Left ventricle myocardium inferior (tissue), 1 donor: ENCODE data around the gene ARHGEF10L. TPM values are rescaled to one million over a fixed set of nuclear protein-coding genes. Genes with fewer than 3 reads are reported as not detected.

Experiments used
- DNase-seq: peaks from one replicate; pipeline ENCODE4 v3.0.0-alpha.2; 2020
- H3K27ac ChIP-seq: fragments of 200-600 bp; replicated peaks from 2 replicates; pipeline ENCODE4 v1.8.0; 2021
- H3K27me3 ChIP-seq: fragments of 200-600 bp; 2 replicates; pipeline ENCODE4 v1.8.0; 2021; ENCODE audit warnings: low read depth
- H3K36me3 ChIP-seq: fragments of 200-600 bp; 2 replicates; pipeline ENCODE4 v1.8.0; 2021
- H3K4me1 ChIP-seq: fragments of 200-600 bp; 2 replicates; pipeline ENCODE4 v1.8.0; 2021
- H3K4me3 ChIP-seq: fragments of 200-600 bp; 2 replicates; pipeline ENCODE4 v1.8.0; 2021; ENCODE audit warnings: mild to moderate bottlenecking, moderate library complexity
- H3K9me3 ChIP-seq: fragments of 200-600 bp; replicated peaks from 2 replicates; pipeline ENCODE4 v1.8.0; 2021
- CTCF ChIP-seq: fragments of 200-600 bp; IDR thresholded peaks from 2 replicates; pipeline ENCODE4 v1.8.0; 2021; ENCODE audit warnings: antibody characterized with exemption, mild to moderate bottlenecking, borderline replicate concordance
- intact Hi-C: fragments of 100-400 bp; cut with micrococcal nuclease; formaldehyde crosslinking; loops from one replicate; pipeline ENCODE4 v1.11.0; 2022
- total RNA-seq: library from RNA; stranded (reverse); fragmentation: NEBNext Ultra II Directional; extraction: Animal tissue kit (Norgen Biotek cat#: 25700); gene quantifications from one replicate; pipeline ENCODE4 v1.2.1, GENCODE V29; 2021
- donor health status: DM: no; HTN: yes; CAD: no; lungs with severe emphysema.

The ARHGEF10L gene
- total RNA-seq, 1 donor from 2014 or later: 59.1 TPM

- intact Hi-C loops: no loop called here
- no peak for TF ChIP-seq CTCF
These were observed 18.5 kb downstream of the ARHGEF10L start for GRCh38 chr1:17557986-17558385.

GRCh38 chr1:17558541-17558940 is 19.0 kb downstream of the ARHGEF10L start:
- peak overlapping the region; percentile 96 for H3K27ac ChIP-seq
- no peak for TF ChIP-seq CTCF
- no peak for DNase-seq
- intact Hi-C loops: no loop called here
- no peaks in the 10 kb centered on the region for H3K36me3 ChIP-seq
- H3K9me3 ChIP-seq: no peaks in the 10 kb centered on the region
- H3K27me3 ChIP-seq: no peaks in the 10 kb centered on the region
- H3K4me3 ChIP-seq: no peak overlapping the region
- H3K4me1 ChIP-seq: peaks cover 54% of the 10 kb centered on the region

More at GRCh38 chr1:17557986-17558385, 18.5 kb downstream of the ARHGEF10L start:
- no peaks in the 10 kb centered on the region for H3K9me3 ChIP-seq
- H3K4me1 ChIP-seq: peaks cover 48% of the 10 kb centered on the region
- H3K27ac ChIP-seq: no peak overlapping the region
- H3K4me3 ChIP-seq: no peak overlapping the region
- H3K27me3 ChIP-seq: no peaks in the 10 kb centered on the region
- DNase-seq: no peak
- H3K36me3 ChIP-seq: no peaks in the 10 kb centered on the region

- no peak for TF ChIP-seq CTCF
- intact Hi-C loops: no loop called here
- no peak overlapping the region for H3K4me3 ChIP-seq
- H3K27ac ChIP-seq: peak overlapping the region; percentile 96
- H3K9me3 ChIP-seq: no peaks in the 10 kb centered on the region
- H3K4me1 ChIP-seq: peaks cover 59% of the 10 kb centered on the region
- no peak for DNase-seq
- no peaks in the 10 kb centered on the region for H3K27me3 ChIP-seq
- H3K36me3 ChIP-seq: no peaks in the 10 kb centered on the region
These were observed 19.6 kb downstream of the ARHGEF10L start for GRCh38 chr1:17558954-17559614.

- no peak for DNase-seq
- H3K36me3 ChIP-seq: no peaks in the 10 kb centered on the region
- H3K4me1 ChIP-seq: peaks cover 66% of the 10 kb centered on the region
- no peaks in the 10 kb centered on the region for H3K27me3 ChIP-seq
- H3K4me3 ChIP-seq: no peak overlapping the region
- intact Hi-C loops: no loop called here
- TF ChIP-seq CTCF: no peak
- H3K27ac ChIP-seq: peak overlapping the region; percentile 96
- no peaks in the 10 kb centered on the region for H3K9me3 ChIP-seq
These were observed 20.3 kb downstream of the ARHGEF10L start for GRCh38 chr1:17559615-17560419.

GRCh38 chr1:17561247-17561548 is 21.7 kb downstream of the ARHGEF10L start:
- H3K4me1 ChIP-seq: peaks cover 80% of the 10 kb centered on the region
- H3K36me3 ChIP-seq: no peaks in the 10 kb centered on the region
- no peak for DNase-seq
- no peak overlapping the region for H3K4me3 ChIP-seq
- no peaks in the 10 kb centered on the region for H3K27me3 ChIP-seq
- H3K27ac ChIP-seq: peak overlapping the region; percentile 96
- no peaks in the 10 kb centered on the region for H3K9me3 ChIP-seq
- intact Hi-C loops: no loop called here
- TF ChIP-seq CTCF: no peak
